GM06990 (cell line): ENCODE measurements around the gene LPAR3.

Experiments
- DNase-seq: peaks from one replicate; pipeline ENCODE4 v3.0.0-alpha.2; 2011; ENCODE audit not compliant: insufficient read length; ENCODE audit errors: extremely low read depth
- H3K27me3 ChIP-seq: replicated peaks from 2 replicates; pipeline ENCODE4 v1.6.0; 2011; ENCODE audit warnings: low read length; ENCODE audit not compliant: control insufficient read depth, insufficient read depth
- H3K36me3 ChIP-seq: 2 replicates; pipeline ENCODE4 v1.5.1; 2011; ENCODE audit warnings: low read length; ENCODE audit not compliant: control insufficient read depth, insufficient read depth
- H3K4me3 ChIP-seq: replicated peaks from 2 replicates; pipeline ENCODE4 v1.5.1; 2011; ENCODE audit warnings: low read depth, mild to moderate bottlenecking, control low read depth, low read length
- TF ChIP-seq, protein P1 (sequence below): IDR thresholded peaks from 2 replicates; pipeline ENCODE4 v1.5.1; 2011; ENCODE audit warnings: low read length, control low read depth, mild to moderate bottlenecking, inconsistent platforms; ENCODE audit not compliant: insufficient read depth, poor library complexity, severe bottlenecking

Gene LPAR3

DNA sequence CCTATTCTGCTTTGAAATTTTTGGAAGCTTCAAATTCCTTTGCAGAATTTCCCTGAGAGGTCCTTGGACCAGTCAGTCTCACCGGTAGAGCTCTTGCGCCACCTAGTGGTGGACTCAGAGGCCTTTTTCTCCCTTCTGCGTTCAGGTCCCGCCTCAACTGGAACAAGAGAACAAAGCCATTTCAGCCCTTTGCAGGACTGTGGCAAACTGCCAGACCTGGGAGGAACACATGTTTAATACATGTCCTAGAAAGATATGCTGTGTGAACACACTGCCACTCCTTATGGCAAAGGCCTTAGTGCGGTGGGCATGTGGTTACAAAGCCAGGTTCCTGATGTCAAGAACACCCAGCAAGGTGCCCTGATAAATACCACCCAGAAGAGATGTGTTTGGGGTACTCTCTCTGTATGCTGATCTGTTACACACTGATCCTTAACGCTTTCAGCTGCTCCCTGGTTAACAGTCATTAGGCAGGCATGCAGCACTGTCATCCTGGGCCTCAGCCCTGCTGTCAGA lies 120.5 kb downstream of the LPAR3 start:
- Histone ChIP-seq H3K27me3 (no peaks in the 10 kb centered on the region; the same call in none of the 2 replicates), H3K4me3 (no peak overlapping the region), H3K36me3 (no peaks in the 10 kb centered on the region)
- TF ChIP-seq, protein P1, sequence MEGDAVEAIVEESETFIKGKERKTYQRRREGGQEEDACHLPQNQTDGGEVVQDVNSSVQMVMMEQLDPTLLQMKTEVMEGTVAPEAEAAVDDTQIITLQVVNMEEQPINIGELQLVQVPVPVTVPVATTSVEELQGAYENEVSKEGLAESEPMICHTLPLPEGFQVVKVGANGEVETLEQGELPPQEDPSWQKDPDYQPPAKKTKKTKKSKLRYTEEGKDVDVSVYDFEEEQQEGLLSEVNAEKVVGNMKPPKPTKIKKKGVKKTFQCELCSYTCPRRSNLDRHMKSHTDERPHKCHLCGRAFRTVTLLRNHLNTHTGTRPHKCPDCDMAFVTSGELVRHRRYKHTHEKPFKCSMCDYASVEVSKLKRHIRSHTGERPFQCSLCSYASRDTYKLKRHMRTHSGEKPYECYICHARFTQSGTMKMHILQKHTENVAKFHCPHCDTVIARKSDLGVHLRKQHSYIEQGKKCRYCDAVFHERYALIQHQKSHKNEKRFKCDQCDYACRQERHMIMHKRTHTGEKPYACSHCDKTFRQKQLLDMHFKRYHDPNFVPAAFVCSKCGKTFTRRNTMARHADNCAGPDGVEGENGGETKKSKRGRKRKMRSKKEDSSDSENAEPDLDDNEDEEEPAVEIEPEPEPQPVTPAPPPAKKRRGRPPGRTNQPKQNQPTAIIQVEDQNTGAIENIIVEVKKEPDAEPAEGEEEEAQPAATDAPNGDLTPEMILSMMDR = peak; percentile 89
- DNase-seq = no peak

DNA sequence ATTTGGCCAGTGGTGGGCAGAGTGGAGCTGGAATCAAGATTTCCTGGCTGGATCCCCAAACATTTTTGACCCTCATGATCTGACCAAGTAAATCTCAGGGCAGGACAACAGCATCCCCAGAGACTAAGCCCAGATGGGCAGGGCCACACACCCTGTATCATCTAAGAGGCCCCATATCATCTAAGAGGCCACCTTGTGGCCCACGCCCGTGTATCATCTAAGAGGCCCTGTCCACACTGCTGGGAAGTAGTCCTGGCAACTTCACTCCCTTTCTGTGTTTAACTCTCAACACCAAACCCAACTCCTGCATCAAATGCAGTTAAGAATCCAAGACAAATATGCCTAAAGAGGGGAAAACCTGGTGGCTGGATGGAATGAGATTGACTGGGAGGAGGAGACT lies 121.1 kb downstream of the LPAR3 start:
- Histone ChIP-seq H3K36me3 (no peaks in the 10 kb centered on the region), H3K4me3 (no peak overlapping the region), H3K27me3 (no peaks in the 10 kb centered on the region; the same call in none of the 2 replicates)
- DNase-seq = no peak
- TF ChIP-seq, protein P1 = no peak

DNA sequence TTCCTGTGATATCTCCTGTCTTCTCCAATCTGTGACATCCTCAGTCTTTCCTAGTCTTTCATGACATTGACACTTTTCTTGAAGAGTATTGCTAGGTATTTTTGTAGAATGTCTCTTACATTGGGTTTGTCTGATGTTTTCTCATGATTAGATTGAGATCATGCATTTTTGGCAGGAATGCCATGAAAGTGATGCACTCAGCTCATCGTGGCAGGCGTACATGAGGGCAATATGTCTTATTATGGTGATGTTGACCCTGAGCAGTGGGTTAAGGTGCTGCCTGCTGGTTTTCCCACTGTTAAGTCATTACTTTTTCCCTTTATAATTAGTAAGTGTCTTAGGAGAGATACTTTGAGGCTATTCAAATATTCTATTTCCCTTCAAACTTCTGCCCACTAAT lies 122.5 kb downstream of the LPAR3 start:
- H3K36me3 ChIP-seq = no peaks in the 10 kb centered on the region
- TF ChIP-seq, protein P1 = no peak
- no peaks in the 10 kb centered on the region; the same call in none of the 2 replicates for H3K27me3 ChIP-seq
- DNase-seq = no peak
- no peak overlapping the region for H3K4me3 ChIP-seq

DNA sequence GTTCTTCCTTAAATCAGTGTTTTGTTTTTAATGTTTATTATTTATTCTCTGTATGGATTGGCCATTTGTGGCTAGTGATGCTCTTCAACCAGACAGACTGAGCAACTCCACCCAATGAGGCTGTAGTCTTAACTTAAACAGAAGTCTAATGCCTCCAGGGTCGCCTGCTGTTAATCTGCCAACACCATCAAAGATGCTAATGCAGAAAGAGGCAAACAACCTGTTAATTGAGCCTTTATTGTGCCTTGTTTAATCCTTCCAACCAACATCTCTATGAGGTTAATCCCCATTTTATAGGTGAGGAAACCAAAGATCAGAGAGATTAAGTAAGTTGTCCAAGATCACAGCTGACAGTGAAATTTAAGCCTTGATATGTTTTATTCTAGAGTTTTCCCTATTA lies 123.4 kb downstream of the LPAR3 start:
- Histone ChIP-seq H3K27me3 (no peaks in the 10 kb centered on the region; the same call in none of the 2 replicates), H3K4me3 (no peak overlapping the region), H3K36me3 (no peaks in the 10 kb centered on the region)
- TF ChIP-seq, protein P1 = no peak
- no peak for DNase-seq

DNA sequence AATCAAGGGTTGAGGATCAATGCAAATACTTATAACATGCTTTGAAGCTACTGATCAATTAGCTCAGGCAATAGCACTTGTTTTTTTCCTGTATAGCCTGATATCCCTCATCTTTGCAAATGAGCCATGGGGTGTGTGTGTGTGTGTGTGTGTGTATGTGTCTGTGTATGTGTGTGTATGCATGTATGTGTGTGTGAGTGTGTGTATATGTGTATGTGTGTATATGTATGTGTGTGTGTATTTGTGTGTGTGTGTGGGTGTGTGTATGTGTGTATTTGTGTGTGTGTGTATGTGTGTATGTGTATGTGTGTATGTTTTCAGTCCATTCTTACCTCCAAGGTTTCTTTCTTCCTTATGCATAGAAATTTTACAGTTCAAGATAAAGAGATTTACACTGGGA lies 124.4 kb downstream of the LPAR3 start:
- DNase-seq = no peak
- TF ChIP-seq, protein P1 = no peak
- Histone ChIP-seq H3K4me3 (no peak overlapping the region), H3K27me3 (no peaks in the 10 kb centered on the region; the same call in none of the 2 replicates), H3K36me3 (no peaks in the 10 kb centered on the region)
